ENCODE data around the gene CELF2.
A peak's percentile ranks its signal among the peaks of the same experiment; 100 is the strongest.
"Not testable (repeated sequence)": the region's sequence is repeated elsewhere in the genome, so short reads cannot be mapped to it uniquely, and the experiment has no call there.

CELF2 gene

GRCh38 chr10:11104772-11105675, 87.4 kb downstream of the CELF2 start:
- DNase-seq = no peak

- no peak for DNase-seq
These were observed 88.0 kb downstream of the CELF2 start for GRCh38 chr10:11105676-11106004.

DNA sequence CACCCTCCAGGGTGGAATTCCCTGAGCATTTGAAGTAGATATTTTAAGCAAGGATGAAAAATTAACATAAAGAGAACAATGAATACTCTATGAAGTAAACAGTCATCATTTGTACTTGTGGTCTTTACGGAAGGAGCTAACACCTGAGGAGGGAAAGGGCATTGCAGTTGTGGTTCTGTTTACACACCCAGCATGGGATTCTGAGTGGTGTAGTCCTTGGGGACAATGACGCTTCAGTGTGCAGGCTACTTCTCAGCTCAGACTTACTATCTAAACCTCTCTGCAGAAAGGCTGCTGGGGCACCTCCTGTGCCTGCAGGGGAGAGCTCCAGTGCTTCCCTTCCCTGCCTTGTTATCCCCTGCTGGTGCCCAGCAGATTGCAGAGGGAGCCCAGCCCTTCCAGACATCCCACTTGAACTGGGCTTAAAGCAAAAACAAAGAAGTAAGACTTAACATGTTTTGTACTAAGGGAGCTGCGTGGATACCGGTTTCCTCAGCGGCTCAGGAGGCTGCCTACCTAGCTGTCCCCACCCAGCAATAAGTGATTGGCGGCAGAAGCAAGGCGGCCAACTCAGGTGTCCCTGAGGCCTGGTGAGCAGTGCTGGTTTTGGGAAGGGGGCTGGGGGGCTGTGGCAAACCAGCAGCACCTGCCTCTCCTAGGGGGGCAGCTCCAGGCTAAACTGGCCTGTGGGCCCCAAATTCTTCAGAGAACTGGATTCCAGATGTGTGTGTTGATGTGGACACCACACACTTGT, 89.1 kb downstream of the CELF2 start:
- DNase-seq = peak; percentile 88

GRCh38 chr10:11107948-11108347, 90.3 kb downstream of the CELF2 start:
- no peak for DNase-seq

GRCh38 chr10:11108356-11108755, 90.7 kb downstream of the CELF2 start:
- no peak for DNase-seq

DNA sequence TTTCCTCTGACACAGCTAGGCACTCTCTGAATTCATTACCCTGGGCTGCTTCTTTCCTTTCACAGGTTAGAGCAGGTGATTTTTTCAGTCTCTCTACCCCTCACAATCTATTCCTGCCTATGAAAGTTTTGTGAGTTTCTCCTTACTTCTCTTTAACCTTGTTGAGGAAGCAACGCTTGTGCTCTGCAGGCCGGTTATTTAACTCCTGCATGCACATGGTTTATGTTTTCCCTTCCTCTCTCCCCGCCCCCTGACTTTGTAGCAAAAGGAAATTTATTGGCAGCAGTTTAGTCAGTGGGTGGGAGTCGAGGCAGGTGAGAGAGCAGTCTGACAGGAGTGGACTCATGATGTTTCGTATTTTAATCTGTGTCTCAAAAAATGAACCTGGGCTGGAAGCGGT, 91.9 kb downstream of the CELF2 start:
- DNase-seq = no peak

- no peak for DNase-seq
These were observed 92.9 kb downstream of the CELF2 start for GRCh38 chr10:11110539-11110938.

DNA sequence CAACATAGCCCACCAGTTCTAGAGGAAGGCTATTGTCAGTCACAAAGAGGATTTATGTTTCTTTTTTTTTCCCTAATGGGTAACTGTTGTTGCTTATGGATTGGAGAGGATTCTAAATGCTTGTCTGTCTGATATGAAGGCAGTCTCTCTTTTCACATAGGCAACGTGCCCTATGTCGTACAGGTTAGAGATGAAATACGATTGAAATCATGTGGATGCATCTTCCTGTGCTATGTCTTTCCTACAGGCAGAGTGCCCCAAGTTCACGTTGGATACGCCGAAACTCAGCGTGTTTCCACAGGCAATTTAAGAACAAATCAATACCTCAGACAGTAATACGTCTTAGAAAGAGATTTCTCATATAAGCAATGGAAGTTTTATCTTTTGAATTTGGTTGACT, 93.8 kb downstream of the CELF2 start:
- DNase-seq = no peak

GRCh38 chr10:11112718-11113117, 95.0 kb downstream of the CELF2 start:
- no peak for DNase-seq

GRCh38 chr10:11113156-11113555, 95.5 kb downstream of the CELF2 start:
- no peak for DNase-seq

GRCh38 chr10:11114269-11114668, 96.6 kb downstream of the CELF2 start:
- DNase-seq = no peak

GRCh38 chr10:11115337-11115736, 97.7 kb downstream of the CELF2 start:
- no peak for DNase-seq

- no peak for DNase-seq
These were observed 98.7 kb downstream of the CELF2 start for GRCh38 chr10:11116361-11116760.

DNA sequence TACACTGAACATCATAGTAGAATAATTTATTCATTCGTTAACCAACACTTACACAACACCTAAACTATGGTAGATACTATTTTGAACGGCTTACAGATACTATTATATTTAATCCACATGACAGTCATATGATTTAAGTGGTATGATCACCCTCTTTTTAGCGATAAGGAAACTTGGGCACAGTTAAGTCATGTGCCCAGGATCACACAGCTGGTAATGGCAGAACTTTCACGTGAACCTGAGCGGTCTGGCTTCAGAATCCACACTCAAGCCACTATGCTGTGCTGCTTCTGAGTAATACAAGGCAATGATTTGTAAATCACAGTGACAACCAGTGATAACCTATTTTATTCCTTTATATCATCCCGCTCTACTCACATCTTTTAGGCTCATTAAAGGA, 99.1 kb downstream of the CELF2 start:
- DNase-seq = no peak

DNA sequence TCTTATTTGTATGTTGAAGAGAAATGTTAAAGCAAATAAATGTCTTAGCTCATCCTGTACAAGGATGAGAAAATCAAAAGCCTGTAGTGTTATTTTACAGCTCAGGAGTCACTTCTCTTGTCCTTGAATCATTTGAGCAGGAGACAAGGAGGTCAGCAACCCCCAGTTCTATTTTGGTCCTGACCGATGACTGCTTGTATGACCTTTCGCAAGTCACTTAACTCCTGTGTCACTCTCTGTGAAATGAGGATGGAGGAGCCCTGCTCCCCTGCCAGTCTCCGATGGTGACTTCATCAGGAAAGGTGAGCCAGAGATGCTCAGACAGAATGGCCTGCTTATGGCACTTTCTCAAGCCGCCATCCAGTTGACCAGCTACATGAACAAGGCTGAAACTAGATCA, 101.0 kb downstream of the CELF2 start:
- DNase-seq = no peak

DNA sequence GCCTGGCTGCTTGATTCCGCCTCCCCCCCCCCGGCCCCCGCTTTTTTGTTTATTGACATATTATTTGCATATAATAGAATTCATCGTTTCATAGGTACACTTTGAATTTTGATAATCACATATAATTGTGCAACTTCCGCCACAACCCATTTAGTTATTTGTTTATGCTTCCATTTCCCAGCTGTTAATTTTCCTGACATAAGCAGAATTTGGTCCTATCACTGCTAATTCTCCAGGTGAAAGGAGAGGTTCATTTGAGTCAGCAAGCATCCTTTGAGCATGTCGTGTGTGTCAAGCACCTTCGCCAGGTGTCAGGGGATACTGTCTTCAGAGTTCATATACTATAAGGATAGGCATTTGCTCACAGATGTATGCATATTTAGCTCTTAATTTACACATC, 102.2 kb downstream of the CELF2 start:
- DNase-seq = no peak

- no peak for DNase-seq
These were observed 103.0 kb downstream of the CELF2 start for GRCh38 chr10:11120711-11121110.

- DNase-seq = not testable (repeated sequence)
These were observed 106.2 kb downstream of the CELF2 start for GRCh38 chr10:11123892-11124291.

DNA sequence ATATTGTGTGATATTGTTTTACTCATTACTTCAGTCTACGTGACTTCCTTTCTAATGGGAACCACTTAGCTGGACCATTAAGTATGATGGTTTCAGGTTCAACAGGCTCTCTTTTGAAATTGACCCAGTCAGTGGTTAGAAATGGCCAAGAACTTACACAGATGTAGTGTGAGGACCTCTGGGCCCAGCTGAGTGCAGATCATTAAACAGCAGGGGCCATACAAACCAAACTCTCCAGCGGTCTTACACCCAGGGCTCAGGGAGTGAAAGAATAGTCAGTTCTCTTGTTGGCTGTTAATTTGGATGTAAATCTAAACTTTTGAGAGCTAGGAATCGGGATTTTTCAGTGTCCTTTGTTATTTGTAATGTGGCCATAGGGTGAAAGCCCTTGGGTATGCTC, 107.3 kb downstream of the CELF2 start:
- peak; percentile 37 for DNase-seq

DNA sequence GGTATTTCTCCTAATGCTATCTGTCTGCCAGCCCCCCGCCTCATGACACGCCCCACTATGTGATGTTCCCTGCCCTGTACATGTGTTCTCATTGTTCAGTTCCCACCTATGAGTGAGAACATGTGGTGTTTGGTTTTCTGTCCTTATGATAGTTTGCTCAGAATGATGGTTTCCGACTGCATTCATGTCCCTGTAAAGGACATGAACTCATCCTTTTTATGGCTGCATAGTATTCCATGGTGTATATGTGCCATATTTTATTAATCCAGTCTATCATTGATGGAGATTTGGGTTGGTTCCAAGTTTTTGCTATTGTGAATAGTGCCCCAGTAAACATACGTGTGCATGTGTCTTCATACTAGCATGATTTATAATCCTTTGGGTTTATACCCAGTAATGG, 109.3 kb downstream of the CELF2 start:
- not testable (repeated sequence) for DNase-seq

DNA sequence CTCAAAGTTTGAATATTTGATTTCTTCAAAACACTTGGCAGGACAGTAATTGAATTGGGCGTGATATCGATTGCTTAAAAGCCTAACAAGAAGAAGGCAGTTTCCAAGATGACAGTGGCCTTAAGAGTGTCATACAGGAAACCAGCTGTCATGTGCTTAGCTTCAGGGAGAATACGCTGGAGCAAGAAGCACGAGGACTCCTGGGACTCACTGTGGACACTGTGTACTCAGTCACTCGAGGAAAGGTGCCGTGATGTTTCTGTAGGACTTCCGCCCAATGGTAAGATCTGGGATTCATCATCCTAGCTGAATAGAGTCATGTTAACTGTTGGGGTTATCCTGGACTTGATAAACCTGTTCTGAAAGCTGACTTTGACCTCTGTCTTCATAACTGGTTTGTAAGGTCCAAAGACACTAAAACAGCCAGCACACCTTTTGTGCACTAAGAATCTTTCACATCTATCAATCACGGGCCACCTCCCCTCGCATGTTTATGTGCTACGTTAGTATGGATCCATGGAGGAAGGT, 113.5 kb downstream of the CELF2 start:
- DNase-seq = no peak

DNA sequence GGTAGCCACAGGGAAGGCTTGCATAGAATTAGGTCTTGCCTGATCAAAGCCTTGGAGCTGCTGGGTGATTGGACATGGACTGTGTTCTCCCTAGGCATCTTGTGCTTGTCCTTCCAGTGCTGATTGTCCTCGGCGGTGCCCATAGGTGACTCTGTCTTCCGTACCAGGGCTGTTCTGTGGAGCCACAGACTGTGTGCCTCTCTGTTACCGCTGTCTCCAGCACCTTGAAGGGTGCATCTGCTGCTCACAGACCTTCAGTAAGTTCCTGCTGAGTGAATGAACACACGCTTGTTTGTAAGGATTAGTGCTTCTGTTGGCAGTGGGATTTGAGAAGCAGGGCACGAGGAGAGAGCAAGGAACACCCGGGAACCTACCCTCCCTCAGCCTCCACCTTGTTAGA, 116.7 kb downstream of the CELF2 start:
- no peak for DNase-seq

GRCh38 chr10:11135709-11136108, 118.0 kb downstream of the CELF2 start:
- no peak for DNase-seq

Data from NCI-H146 (cell line).